HepG2 (cell line): ENCODE data around the gene EZH2. TPM values are rescaled to one million over a fixed set of nuclear protein-coding genes. Genes with fewer than 3 reads are reported as not detected.

Experiments used
- ATAC-seq: fragments of 200-7000 bp; cut with Tn5 transposase; 3 replicates; pipeline ENCODE4 v1.9.1; 2020; ENCODE audit warnings: mild to moderate bottlenecking, moderate library complexity
- BruUV-seq: library from RNA; stranded (reverse); fragments of 400-500 nt; replicated peaks from 2 replicates; lab custom pipeline; 2021; lab: Mats Ljungman, UMichigan
- CTCF ChIA-PET: fragments of 300-600 bp; formaldehyde crosslinking; extraction: SDS; loops from one replicate; lab custom pipeline; 2021; ENCODE audit warnings: low total read pairs, inconsistent platforms, low intra/inter-chr PET ratio; lab: Yijun Ruan, JAX
- POLR2A ChIA-PET: fragments of 350-600 bp; sonication (Branson Sonifier 250); formaldehyde crosslinking; loops from one replicate; lab custom pipeline; 2020; ENCODE audit warnings: antibody characterized with exemption, inconsistent platforms; lab: Yijun Ruan, JAX
- DNase-seq: peaks from one replicate; pipeline ENCODE4 v3.0.0-alpha.2; 2015; ENCODE audit warnings: low spot score
- FAIRE-seq: peaks from 3 replicates; lab custom pipeline; 2011; peaks lifted over from hg19 to GRCh38; lab: Jason Lieb, UNC
- H2AFZ ChIP-seq: one replicate; pipeline ENCODE4 v1.6.1; 2011; ENCODE audit warnings: low read length, inconsistent platforms
- H3K27ac ChIP-seq: fragments of 300-600 bp; 3 replicates; pipeline ENCODE4 v1.8.0; 2011; ENCODE audit warnings: mixed run types, mild to moderate bottlenecking, mixed read lengths, low read length, inconsistent platforms; ENCODE audit not compliant: insufficient read depth; ENCODE audit errors: extremely low read length
- H3K27me3 ChIP-seq, 2 experiments: fragments of 200-600 bp in 1 of 2; 2 replicates in 1 of 2; 3 replicates in 1 of 2; pipeline versions ENCODE4 v1.6.0 to v1.8.0; 2011; ENCODE audit warnings: low read length in 2 of 2, mild to moderate bottlenecking in 2 of 2, moderate library complexity in 2 of 2, inconsistent platforms in 1 of 2; ENCODE audit not compliant: insufficient read depth in 2 of 2, control insufficient read depth in 1 of 2
- H3K36me3 ChIP-seq, 2 experiments: fragments of 200-600 bp in 1 of 2; replicated peaks in 1 of 2; 2 replicates in 1 of 2; 3 replicates in 1 of 2; pipeline versions ENCODE4 v1.5.1 to v1.8.0; 2011; ENCODE audit warnings: low read length in 2 of 2, inconsistent platforms in 1 of 2; ENCODE audit not compliant: insufficient read depth in 2 of 2, control insufficient read depth in 1 of 2
- H3K4me1 ChIP-seq: 2 replicates; pipeline ENCODE4 v1.5.1; 2012; ENCODE audit warnings: low read length, inconsistent platforms; ENCODE audit not compliant: insufficient read depth
- H3K4me2 ChIP-seq: 2 replicates; pipeline ENCODE4 v1.6.0; 2011; ENCODE audit warnings: low read depth, low read length, inconsistent platforms
- H3K4me3 ChIP-seq, 3 experiments: fragments of 200-600 bp in 1 of 3; sonication (generic), shearing (Covaris generic) in 1 of 3; replicated peaks in 1 of 3; 2 replicates each; pipeline ENCODE4 v1.5.1; 2011 to 2016; ENCODE audit warnings: low read length in 3 of 3, inconsistent platforms in 2 of 3, low read depth in 2 of 3, mild to moderate bottlenecking in 2 of 3, control low read depth in 1 of 3, mixed read lengths in 1 of 3; ENCODE audit not compliant: insufficient read depth in 1 of 3
- H3K79me2 ChIP-seq: one replicate; pipeline ENCODE4 v1.6.1; 2011; ENCODE audit warnings: low read length, inconsistent platforms; ENCODE audit not compliant: insufficient read depth
- H3K9ac ChIP-seq: 2 replicates; pipeline ENCODE4 v1.6.0; 2011; ENCODE audit warnings: mild to moderate bottlenecking, low read depth, low read length, inconsistent platforms; ENCODE audit not compliant: insufficient read depth
- H3K9me3 ChIP-seq: 2 replicates; pipeline ENCODE4 v1.5.1; 2012; ENCODE audit warnings: mild to moderate bottlenecking, low read length
- H4K20me1 ChIP-seq: 2 replicates; pipeline ENCODE4 v1.6.0; 2011; ENCODE audit warnings: inconsistent platforms, mild to moderate bottlenecking, low read length, moderate library complexity; ENCODE audit not compliant: insufficient read depth
- MAFF ChIP-seq: IDR thresholded peaks from 2 replicates; pipeline ENCODE4 v1.6.1; 2011; ENCODE audit warnings: low read depth, low read length, improper control_type of control experiment
- MAFK ChIP-seq, 2 experiments: IDR thresholded peaks in 1 of 2; conservative IDR thresholded peaks in 1 of 2; 2 replicates each; pipeline ENCODE4 v1.6.1; 2011; ENCODE audit warnings: improper control_type of control experiment in 2 of 2, low read length in 2 of 2
- TGIF2 ChIP-seq: IDR thresholded peaks from 2 replicates; pipeline ENCODE4 v1.6.1; 2016; ENCODE audit warnings: control low read depth, missing compliant biosample characterization
- ZNF687 ChIP-seq: sonication (generic); formaldehyde crosslinking; IDR thresholded peaks from 2 replicates; pipeline ENCODE4 v1.5.1; 2020; ENCODE audit warnings: mild to moderate bottlenecking, missing genetic modification reagents, moderate library complexity
- WGBS: methylation state at CpG from one replicate; pipeline ENCODE4 v1.1.6; 2017; ENCODE audit warnings: low lambda C conversion rate; 5-methylcytosine and 5-hydroxymethylcytosine counted together
- in situ Hi-C: cut with HindIII; loops from 2 replicates; pipeline ENCODE4 v1.10.0; 2017; ENCODE audit warnings: low pct_unique_long_range_greater_than_20kb; ENCODE audit not compliant: extremely low pct_ligation_motif_present
- intact Hi-C: fragments of 100-400 bp; cut with micrococcal nuclease; formaldehyde crosslinking; loops from one replicate; pipeline ENCODE4 v1.10.0; 2022; ENCODE audit not compliant: unreplicated experiment
- polyA plus RNA-seq, 8 experiments: library from polyadenylated mRNA; depleted of rRNA in 3 of 8; stranded (reverse) in 7 of 8; unstranded in 1 of 8; fragments of >200 nt; fragmentation: Illumina TruSeq in 4 of 8; extraction: Trizol in 4 of 8; gene quantifications; 2 replicates each; pipeline versions ENCODE4 v1.2.1 to v1.2.3, GENCODE V29; 2011 to 2016; ENCODE audit warnings: low read depth in 4 of 8, missing spikeins in 1 of 8, mixed read lengths in 1 of 8; ENCODE audit not compliant: insufficient read depth in 1 of 8
- total RNA-seq, 5 experiments: library from RNA; depleted of rRNA; stranded (reverse); fragments of >200 nt; fragmentation: Illumina TruSeq; extraction: Trizol; gene quantifications; 2 replicates each; pipeline ENCODE4 v1.2.3, GENCODE V29; 2016; ENCODE audit warnings: low read depth in 1 of 5

The EZH2 gene
- total and polyA plus RNA-seq, 2 of the 13 experiments (the other 11 are each of a cell fraction or from before 2014, with no cell fraction given), result 26.0 to 34.3 TPM

- no peak for TF ChIP-seq ZNF687 (CRISPR knock-in tag)
- TF ChIP-seq, all 625 proteins: peak for 0
These were observed 87.2 kb downstream of the EZH2 start (continued) for GRCh38 chr7:148796841-148797240.

GRCh38 chr7:148794476-148794875, 89.6 kb downstream of the EZH2 start:
- Histone ChIP-seq H3K4me3 (no peak overlapping the region), H3K9ac (no peak overlapping the region), H3K4me2 (no peak overlapping the region), H3K27ac (no peak overlapping the region), H3K4me1 (no peaks in the 10 kb centered on the region), H3K36me3 (peaks cover 20 to 81% of the 10 kb centered on the region in 2 experiments), H4K20me1 (no peaks in the 10 kb centered on the region), H3K79me2 (no peaks in the 10 kb centered on the region), H2AFZ (no peak overlapping the region), H3K27me3 (no peaks in the 10 kb centered on the region), H3K9me3 (no peaks in the 10 kb centered on the region)
- 99% methylated on average over 3 of the region's 3 CpGs for WGBS
- ATAC-seq, result no peak
- BruUV-seq, result no TSS peak
- POLR2A ChIA-PET, result no interaction called here
- intact Hi-C loops (loop anchor here (5.0 kb wide), 1 partner anchor 168 kb away; no protein-coding TSS in a partner anchor), in situ Hi-C loops (no loop called here)
- DNase-seq, result no peak
- FAIRE-seq, result no peak
- TF ChIP-seq TGIF2 (CRISPR knock-in tag) (no peak), MAFK (conservative IDR thresholded peaks at IDR 0.05 in 1 of 2, IDR thresholded peaks at IDR 0.05 in 1 of 2; ENCODE audit: low read length in 2 of 2) (peak; percentile 85 to 88), MAFF (peak; percentile 82)
- CTCF ChIA-PET, result no interaction called here
